Measurements from ENCODE around the gene CARMIL3.

Gene CARMIL3

DNA sequence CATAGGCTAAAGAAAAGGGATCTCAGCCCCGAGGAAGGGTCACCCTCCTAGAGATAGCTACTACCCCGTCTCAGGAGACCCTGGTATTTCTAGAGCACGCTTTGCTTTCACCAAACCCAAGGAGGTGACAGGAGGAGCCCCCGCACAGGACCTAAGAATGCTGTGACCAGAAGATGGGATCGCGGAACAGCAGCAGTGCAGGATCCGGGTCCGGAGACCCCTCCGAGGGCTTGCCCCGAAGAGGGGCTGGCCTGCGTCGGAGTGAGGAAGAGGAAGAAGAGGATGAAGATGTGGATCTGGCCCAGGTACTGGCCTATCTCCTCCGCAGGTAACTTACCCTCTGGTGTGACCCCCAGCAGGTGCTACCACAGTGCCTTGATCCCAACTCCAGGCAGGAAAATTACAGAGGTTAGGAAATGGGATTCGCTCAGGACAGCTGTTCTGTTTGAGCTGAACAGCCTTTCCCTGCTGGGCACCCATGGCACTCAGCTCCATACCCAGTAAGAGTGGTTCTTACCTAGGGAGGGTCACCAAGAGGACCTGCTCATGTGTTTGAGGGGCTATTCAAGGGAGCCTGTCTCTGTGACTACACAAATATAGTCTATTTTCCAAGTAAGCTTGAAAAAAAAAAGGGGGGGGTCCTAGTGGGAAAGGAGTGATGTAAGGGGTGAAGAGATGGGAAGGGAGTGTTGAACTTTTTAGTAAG is 63.8 kb downstream of the CARMIL3 start:
- DNase-seq (ENCODE audit: low spot score) = no peak

DNA sequence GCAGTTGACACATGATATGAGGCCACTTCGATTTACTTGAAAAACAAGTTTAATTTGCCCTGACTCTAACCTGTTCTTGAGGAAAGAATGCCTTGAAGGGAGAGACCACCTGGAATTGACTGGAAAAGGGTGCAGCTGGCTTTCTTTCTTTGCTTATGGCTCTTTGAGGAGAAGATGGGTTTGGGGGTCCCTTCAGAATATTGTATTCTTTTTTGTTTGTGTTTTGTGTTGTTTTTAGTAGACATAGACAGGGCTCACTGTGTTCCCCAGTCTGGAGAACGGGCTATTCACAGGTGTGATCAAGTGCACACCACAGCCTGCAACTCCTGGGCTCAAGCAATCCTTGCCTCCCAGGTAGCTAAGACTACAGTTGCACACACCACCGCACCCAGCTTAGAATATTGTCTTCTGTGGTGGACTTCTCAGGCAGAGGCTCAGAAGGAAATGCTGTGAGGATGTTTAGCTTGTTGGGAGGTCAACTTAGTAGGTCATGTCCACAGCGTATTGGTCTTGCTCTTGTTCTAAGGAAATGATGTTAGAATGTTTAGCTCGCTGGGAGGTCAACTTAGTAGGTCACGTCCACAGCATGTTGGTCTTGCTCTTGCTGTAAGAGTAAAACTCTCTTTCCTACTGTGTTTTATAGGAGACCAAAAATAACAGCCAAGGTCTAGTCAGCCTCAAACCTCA is 64.5 kb downstream of the CARMIL3 start:
- DNase-seq (ENCODE audit: low spot score) = no peak

DNA sequence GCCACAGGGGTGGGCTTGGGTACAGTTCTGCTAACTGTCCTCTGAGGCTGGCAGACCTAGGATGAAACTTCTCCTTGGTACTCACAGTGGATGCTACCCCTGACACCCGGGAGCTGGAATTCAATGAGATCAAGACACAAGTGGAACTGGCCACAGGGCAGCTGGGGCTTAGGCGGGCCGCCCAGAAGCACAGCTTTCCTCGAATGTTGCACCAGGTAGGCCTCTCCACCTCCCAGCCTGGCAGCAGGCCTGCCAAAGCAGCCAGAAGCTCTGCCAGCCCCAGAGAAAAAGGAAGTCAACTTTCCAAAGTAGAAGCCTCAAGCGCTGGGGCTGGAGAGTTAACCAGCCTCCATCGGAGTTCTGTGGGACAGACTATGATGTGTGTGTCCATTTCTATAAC is 65.4 kb downstream of the CARMIL3 start:
- DNase-seq (ENCODE audit: low spot score) = no peak

All from AG20443 (cell line).